ENCODE results near the gene LAMA2.

Gene LAMA2

GRCh38 chr6:129510950-129511349 is 628.0 kb downstream of the LAMA2 start:
- DNase-seq (ENCODE audit: low spot score) = no peak
- FAIRE-seq = no peak

GRCh38 chr6:129513471-129513870 is 630.5 kb downstream of the LAMA2 start:
- no peak for FAIRE-seq

GRCh38 chr6:129515004-129515403 is 632.1 kb downstream of the LAMA2 start:
- FAIRE-seq (no peak), DNase-seq (ENCODE audit: low spot score) (no peak)

More at GRCh38 chr6:129513471-129513870, 630.5 kb downstream of the LAMA2 start:
- DNase-seq (ENCODE audit: low spot score) = no peak

GRCh38 chr6:129516005-129516404 is 633.1 kb downstream of the LAMA2 start:
- FAIRE-seq = no peak

GRCh38 chr6:129516787-129517186 is 633.8 kb downstream of the LAMA2 start:
- FAIRE-seq (no peak), DNase-seq (ENCODE audit: low spot score) (no peak)

More at GRCh38 chr6:129516005-129516404, 633.1 kb downstream of the LAMA2 start:
- DNase-seq (ENCODE audit: low spot score) = no peak

- FAIRE-seq = no peak
These were observed 634.4 kb downstream of the LAMA2 start for GRCh38 chr6:129517288-129517687.

GRCh38 chr6:129519750-129520149 is 636.8 kb downstream of the LAMA2 start:
- no peak for FAIRE-seq

More at GRCh38 chr6:129517288-129517687, 634.4 kb downstream of the LAMA2 start:
- DNase-seq (ENCODE audit: low spot score) = no peak

GRCh38 chr6:129521946-129522345 is 639.0 kb downstream of the LAMA2 start:
- FAIRE-seq (no peak), DNase-seq (ENCODE audit: low spot score) (no peak)

More at GRCh38 chr6:129519750-129520149, 636.8 kb downstream of the LAMA2 start:
- DNase-seq (ENCODE audit: low spot score) = no peak

- FAIRE-seq = no peak
- no peak for DNase-seq (ENCODE audit: low spot score)
These were observed 640.9 kb downstream of the LAMA2 start for GRCh38 chr6:129523816-129524215.

- no peak for FAIRE-seq
- no peak for DNase-seq (ENCODE audit: low spot score)
These were observed 642.1 kb downstream of the LAMA2 start for GRCh38 chr6:129525055-129525454.

GRCh38 chr6:129534926-129535325 is 652.0 kb downstream of the LAMA2 start:
- FAIRE-seq (no peak), DNase-seq (ENCODE audit: low spot score) (no peak)

- DNase-seq (ENCODE audit: low spot score) (no peak), FAIRE-seq (no peak)
These were observed 653.3 kb downstream of the LAMA2 start for GRCh38 chr6:129536271-129536670.

- FAIRE-seq = no peak
These were observed 656.1 kb downstream of the LAMA2 start for GRCh38 chr6:129539032-129539431.

GRCh38 chr6:129542705-129543104 is 659.8 kb downstream of the LAMA2 start:
- DNase-seq (ENCODE audit: low spot score) = no peak
- no peak for FAIRE-seq

More at GRCh38 chr6:129539032-129539431, 656.1 kb downstream of the LAMA2 start:
- no peak for DNase-seq (ENCODE audit: low spot score)

GRCh38 chr6:129543981-129544380 is 661.0 kb downstream of the LAMA2 start:
- DNase-seq (ENCODE audit: low spot score) (no peak), FAIRE-seq (no peak)

GRCh38 chr6:129544892-129545612 is 662.1 kb downstream of the LAMA2 start:
- FAIRE-seq = no peak

GRCh38 chr6:129546702-129547101 is 663.8 kb downstream of the LAMA2 start:
- no peak for DNase-seq (ENCODE audit: low spot score)
- no peak for FAIRE-seq

More at GRCh38 chr6:129544892-129545612, 662.1 kb downstream of the LAMA2 start:
- DNase-seq (ENCODE audit: low spot score) = no peak

- DNase-seq (ENCODE audit: low spot score) = no peak
- FAIRE-seq = no peak
These were observed 668.5 kb downstream of the LAMA2 start for GRCh38 chr6:129551486-129551885.

GRCh38 chr6:129552413-129552812 is 669.5 kb downstream of the LAMA2 start:
- no peak for FAIRE-seq
- DNase-seq (ENCODE audit: low spot score) = no peak

- no peak for DNase-seq (ENCODE audit: low spot score)
These were observed 672.4 kb downstream of the LAMA2 start for GRCh38 chr6:129555206-129555832.

GRCh38 chr6:129558248-129558647 is 675.3 kb downstream of the LAMA2 start:
- no peak for DNase-seq (ENCODE audit: low spot score)
- no peak for FAIRE-seq

More at GRCh38 chr6:129555206-129555832, 672.4 kb downstream of the LAMA2 start:
- FAIRE-seq = no peak

- no peak for DNase-seq (ENCODE audit: low spot score)
- no peak for FAIRE-seq
These were observed 682.4 kb downstream of the LAMA2 start for GRCh38 chr6:129565366-129565765.

- DNase-seq (ENCODE audit: low spot score) = no peak
- FAIRE-seq = no peak
These were observed 682.9 kb downstream of the LAMA2 start for GRCh38 chr6:129565811-129566210.
